Measurements from ENCODE around the gene DDX28. TPM values are rescaled to one million over a fixed set of nuclear protein-coding genes. Genes with fewer than 3 reads are reported as not detected.

The DDX28 gene
- total and polyA plus RNA-seq, 10 of the 15 experiments (the other 5 are each of a cell fraction or from before 2014, with no cell fraction given) = 3.6 to 40.4 (median 20.0) TPM

DNA sequence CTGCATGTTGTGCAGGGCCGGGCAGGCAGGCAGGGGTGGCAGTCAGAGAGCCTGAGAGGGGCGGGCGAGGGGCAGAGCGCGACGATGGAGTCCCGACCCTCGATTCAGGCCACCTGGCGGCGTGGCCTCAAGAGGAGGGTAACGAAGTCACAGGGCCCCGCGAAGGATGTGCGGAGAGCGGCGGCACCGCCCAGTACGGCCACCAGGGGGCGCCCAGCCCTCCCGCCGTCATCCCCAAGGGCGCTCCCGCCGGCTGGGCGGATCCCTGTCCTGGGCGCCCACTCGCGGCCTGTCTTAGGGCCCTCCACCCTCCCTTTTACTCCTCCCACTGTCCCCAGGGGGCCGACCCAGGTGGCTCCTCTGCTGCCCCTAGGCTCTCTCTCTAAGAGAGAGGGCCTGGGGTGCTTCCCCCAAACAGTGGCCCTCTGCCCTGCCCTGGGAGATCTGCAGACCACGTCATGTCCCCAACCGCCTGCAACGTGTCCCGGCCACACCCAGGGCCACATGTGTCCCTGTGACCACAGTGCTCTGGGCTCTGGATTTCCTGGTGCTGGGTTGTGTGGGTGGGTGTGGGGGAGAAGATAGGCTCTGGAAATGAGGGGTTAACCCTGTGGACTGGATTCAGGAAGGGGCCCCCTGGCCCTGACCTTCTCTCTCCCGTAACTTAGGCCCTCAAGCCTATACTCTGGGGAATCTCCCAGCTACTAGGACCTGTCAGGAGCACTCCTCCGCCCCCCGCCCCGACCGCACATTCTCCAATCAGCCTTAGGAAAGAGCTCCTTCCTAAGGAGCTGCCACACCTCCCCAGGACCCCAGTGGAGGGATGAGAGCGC, 29.6 kb downstream of the DDX28 start (continued):
- TF ChIP-seq MYB (IDR thresholded peaks at IDR 0.05; ENCODE audit: borderline replicate concordance, low read depth, low read length) = no peak
- no peak for TF ChIP-seq EP300 (IDR thresholded peaks at IDR 0.05; ENCODE audit: borderline replicate concordance in 1 of 2, control insufficient read depth in 1 of 2, low read depth in 2 of 2, low read length in 2 of 2)
- 0 out of 2 replicates have a peak, but pooled peaks have one; percentile 29 for TF ChIP-seq IRF4 (IDR thresholded peaks at IDR 0.05; ENCODE audit: low read depth, low read length)
- no peak for TF ChIP-seq E2F8 (IDR thresholded peaks at IDR 0.05; ENCODE audit: low read depth, partially characterized antibody)
- peak; percentile 54; the same call in 1 of the 2 replicates for TF ChIP-seq TCF12 (IDR thresholded peaks at IDR 0.05; ENCODE audit: low read depth, low read length)
- TF ChIP-seq JUNB (IDR thresholded peaks at IDR 0.05) = no peak
- TF ChIP-seq EZH2 (IDR thresholded peaks at IDR 0.05; ENCODE audit: borderline replicate concordance, control insufficient read depth, low read depth, low read length) = no peak
- TF ChIP-seq ZBED1 (IDR thresholded peaks at IDR 0.05; ENCODE audit: borderline replicate concordance) = no peak
- TF ChIP-seq LARP7 (IDR thresholded peaks at IDR 0.05) = peak; percentile 70; the same call in 1 of the 2 replicates
- no peak for TF ChIP-seq HDAC6 (IDR thresholded peaks at IDR 0.05; ENCODE audit: unreplicated experiment)
- TF ChIP-seq ZNF274 (IDR thresholded peaks at IDR 0.05; ENCODE audit: insufficient read depth, insufficient read length) = no peak
- TF ChIP-seq RAD21 (IDR thresholded peaks at IDR 0.05; ENCODE audit: insufficient read depth, low read depth, low read length) = peak; percentile 52
- TF ChIP-seq NR2F1 (conservative IDR thresholded peaks at IDR 0.05) = peak; percentile 85
- TF ChIP-seq BACH1 (IDR thresholded peaks at IDR 0.05; ENCODE audit: borderline replicate concordance) = peak; percentile 46; the same call in 1 of the 2 replicates
- TF ChIP-seq SUPT20H (IDR thresholded peaks at IDR 0.05; ENCODE audit: borderline replicate concordance, control insufficient read depth, low read depth, low read length) = no peak
- no peak for TF ChIP-seq TCF3 (IDR thresholded peaks at IDR 0.05; ENCODE audit: borderline replicate concordance, insufficient read depth, low read depth, low read length)
- TF ChIP-seq SIX5 (IDR thresholded peaks at IDR 0.05; ENCODE audit: low read depth, low read length, severe bottlenecking) = no peak
- TF ChIP-seq CEBPB (IDR thresholded peaks at IDR 0.05; ENCODE audit: borderline replicate concordance in 1 of 2, low read depth in 2 of 2, low read length in 2 of 2) = no peak
- no peak for TF ChIP-seq IRF5 (IDR thresholded peaks at IDR 0.05; ENCODE audit: borderline replicate concordance)
- peak; percentile 43; the same call in 1 of the 2 replicates for TF ChIP-seq ZNF687 (IDR thresholded peaks at IDR 0.05)
- no peak for TF ChIP-seq SUZ12 (IDR thresholded peaks at IDR 0.05; ENCODE audit: unreplicated experiment)
- TF ChIP-seq KDM1A (IDR thresholded peaks at IDR 0.05; ENCODE audit: borderline replicate concordance) = no peak

All from GM12878 (cell line).